Ammon's horn (tissue), 1 donor: ENCODE measurements around the gene WWC2.
"Not testable (repeated sequence)": the region's sequence is repeated elsewhere in the genome, so short reads cannot be mapped to it uniquely, and the experiment has no call there.

ENCODE experiments used
- DNase-seq: peaks from one replicate; pipeline ENCODE4 v3.0.0-alpha.2; 2016; ENCODE audit warnings: low spot score

Gene WWC2

GRCh38 chr4:183299464-183299863 lies 200.4 kb downstream of the WWC2 start:
- no peak for DNase-seq

GRCh38 chr4:183300070-183300469 lies 201.0 kb downstream of the WWC2 start:
- DNase-seq, result no peak

DNA sequence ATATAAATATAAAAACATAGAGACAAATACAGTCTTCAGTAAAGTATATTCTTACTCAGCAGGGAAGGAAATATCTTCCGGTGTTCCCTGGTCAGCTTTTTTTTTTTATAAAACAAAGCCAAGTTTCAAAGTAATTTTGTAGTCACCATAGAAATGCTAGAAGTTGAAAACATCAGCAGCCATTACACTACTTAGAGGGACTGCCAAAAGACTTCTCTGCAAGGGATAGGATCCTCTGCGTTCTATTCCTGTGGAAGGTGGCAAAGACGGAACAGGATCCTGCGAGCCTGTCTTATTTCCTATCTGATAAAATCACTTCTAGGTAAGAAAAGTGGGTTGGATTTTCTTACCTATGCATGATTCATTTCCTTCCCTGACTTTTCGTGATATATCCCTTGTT lies 201.6 kb downstream of the WWC2 start:
- DNase-seq, result no peak

- no peak for DNase-seq
Measured at GRCh38 chr4:183303301-183303700, 204.2 kb downstream of the WWC2 start.

DNA sequence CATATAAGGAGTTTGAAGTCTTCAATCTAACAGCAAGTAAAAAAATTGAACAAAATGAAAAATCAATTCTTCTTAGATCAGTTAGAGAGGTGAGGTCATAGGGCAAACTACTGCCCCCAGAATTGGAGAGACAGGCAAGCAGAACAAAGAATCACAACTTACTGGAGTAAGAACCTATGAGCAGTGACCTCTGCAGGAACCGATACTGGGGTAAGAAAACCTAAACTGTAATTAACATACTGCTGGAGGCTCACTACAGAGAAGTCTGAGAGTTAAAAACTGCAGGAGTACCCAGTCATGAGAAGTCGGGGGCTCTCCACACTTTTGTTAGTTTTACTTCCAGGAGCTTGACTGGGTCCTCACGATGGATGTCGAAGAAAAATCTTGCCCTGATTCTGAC lies 205.0 kb downstream of the WWC2 start:
- DNase-seq, result no peak

- DNase-seq, result no peak
Measured at GRCh38 chr4:183304538-183304937, 205.5 kb downstream of the WWC2 start.

DNA sequence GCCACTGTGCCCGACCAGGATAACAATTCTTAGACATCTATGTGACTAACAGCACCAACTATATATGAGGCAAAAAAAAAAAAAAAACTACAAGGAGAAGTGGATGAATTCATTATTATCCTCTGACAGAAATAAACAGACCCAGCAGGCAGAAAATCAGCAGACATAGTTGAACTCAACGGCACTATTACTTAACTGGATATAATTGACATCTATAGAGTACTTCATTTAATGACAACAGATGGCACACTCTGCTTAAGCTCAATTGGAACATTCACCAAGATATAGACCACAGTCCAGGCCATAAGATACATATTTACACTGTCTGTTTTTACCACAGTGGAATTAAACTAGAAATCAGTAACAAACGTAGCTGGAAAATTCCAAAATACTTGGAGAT lies 207.8 kb downstream of the WWC2 start:
- no peak for DNase-seq

DNA sequence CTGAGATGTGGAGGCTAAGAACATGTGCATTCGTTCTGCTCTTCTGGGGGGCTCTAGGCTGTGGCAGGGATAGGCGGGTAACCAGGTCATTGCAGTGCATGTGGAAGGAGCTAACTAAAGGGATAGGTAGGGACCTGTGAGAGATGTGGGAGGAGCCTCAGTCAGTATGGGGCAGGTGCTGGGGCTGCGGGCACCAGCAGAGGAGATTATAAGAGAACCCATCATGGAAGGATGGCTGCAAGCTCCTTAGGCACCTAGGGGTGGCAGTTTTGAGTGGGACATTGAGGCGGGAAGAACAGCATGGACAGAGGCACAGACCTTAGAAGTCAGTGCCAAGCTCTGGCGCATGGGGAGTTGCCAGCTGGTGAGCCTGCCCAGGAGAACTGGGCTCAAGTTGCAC lies 213.8 kb downstream of the WWC2 start:
- no peak for DNase-seq

DNA sequence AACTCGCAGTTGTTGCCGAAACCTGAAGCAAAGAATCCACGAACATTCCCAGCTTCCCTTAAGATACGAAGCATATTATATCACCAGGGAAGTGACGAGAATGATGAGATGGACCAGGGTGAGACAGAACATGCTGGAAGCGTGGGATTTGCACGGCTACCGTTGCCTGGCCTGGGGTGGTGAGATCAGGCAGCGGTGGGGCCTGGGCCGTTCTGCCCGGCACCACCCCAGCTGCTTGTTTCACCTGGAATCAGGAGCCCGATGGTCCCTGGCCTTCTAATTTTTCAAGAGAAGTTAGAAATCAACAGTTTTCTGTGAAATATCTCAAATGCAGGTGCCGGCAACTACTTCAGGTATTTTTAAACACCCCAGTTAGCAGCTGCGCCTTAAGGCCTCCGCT lies 215.3 kb downstream of the WWC2 start:
- DNase-seq, result no peak

DNA sequence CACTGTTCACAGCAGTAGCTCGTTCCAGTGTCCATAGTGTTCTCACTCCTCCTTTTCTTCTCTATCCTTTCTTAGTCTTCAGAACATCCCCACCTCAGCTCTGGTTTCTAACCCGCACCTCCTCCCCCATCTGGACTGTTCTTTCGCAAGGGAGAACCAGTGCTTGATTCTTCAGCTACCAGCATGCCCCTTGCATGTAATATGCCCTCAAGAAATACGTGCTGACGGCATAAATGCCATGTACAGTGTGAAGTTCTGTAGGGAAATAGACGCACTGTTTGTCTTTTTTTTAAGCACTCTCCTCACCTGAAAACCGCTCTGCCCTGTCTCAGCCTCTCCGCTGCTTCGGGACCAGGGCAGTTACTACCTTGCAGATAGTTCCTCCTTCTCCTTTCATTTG lies 215.7 kb downstream of the WWC2 start:
- DNase-seq, result no peak

- DNase-seq, result no peak
Measured at GRCh38 chr4:183318656-183319055, 219.6 kb downstream of the WWC2 start.

GRCh38 chr4:183320211-183321059 lies 221.4 kb downstream of the WWC2 start, which contains the start of gene CLDN22:
Gene CLDN22 (minus strand): TSS chr4:183320276. CDS start chr4:183320218, 58 bp downstream.
- no peak for DNase-seq

DNA sequence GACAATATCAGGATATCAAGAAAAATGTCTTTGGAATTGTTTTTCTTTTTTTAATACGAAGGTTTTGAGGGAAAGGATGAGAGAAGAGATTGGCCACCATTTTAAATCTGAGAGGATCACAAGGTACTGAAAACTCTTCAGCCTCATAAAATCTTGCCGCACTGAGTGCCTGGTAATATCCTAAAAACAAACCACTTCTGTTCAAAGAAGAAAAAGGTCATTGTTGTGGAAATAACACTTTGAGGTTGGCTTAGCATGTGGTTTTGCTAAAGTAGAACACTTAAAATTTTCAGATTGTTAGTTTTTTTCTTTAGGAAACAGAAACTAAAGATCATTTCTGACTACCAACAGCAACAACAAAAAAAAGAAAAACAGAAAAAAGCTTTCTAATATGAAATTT lies 222.0 kb downstream of the WWC2 start:
- DNase-seq, result no peak

GRCh38 chr4:183321516-183321915 lies 222.5 kb downstream of the WWC2 start:
- no peak for DNase-seq

- no peak for DNase-seq
Measured at GRCh38 chr4:183322326-183322725, 223.3 kb downstream of the WWC2 start, which contains the start of gene CLDN24. Gene CLDN24 (minus strand): TSS chr4:183322426. CDS start chr4:183322426, 0 bp downstream.

DNA sequence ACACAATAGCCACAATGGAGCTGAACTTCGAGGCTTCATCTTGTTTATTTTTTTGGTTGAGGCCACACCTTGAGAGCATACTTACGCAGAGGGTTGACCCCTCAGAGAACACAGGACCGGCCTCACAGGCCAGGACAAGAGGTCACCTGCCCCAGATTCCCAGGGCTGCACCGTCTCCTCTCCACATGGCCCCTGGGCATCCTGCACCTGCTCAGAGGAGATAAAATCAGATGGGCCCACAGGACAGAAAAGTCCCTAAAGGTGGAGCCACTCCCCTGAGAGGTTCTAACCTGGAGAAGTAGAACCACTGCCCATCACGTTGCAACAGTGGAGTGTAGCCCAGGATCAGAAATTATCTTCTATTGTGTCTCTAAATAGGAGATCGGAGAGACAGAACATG lies 224.2 kb downstream of the WWC2 start:
- no peak for DNase-seq

- DNase-seq, result not testable (repeated sequence)
Measured at GRCh38 chr4:183324056-183324455, 225.0 kb downstream of the WWC2 start.

GRCh38 chr4:183324619-183325018 lies 225.6 kb downstream of the WWC2 start:
- DNase-seq, result no peak

DNA sequence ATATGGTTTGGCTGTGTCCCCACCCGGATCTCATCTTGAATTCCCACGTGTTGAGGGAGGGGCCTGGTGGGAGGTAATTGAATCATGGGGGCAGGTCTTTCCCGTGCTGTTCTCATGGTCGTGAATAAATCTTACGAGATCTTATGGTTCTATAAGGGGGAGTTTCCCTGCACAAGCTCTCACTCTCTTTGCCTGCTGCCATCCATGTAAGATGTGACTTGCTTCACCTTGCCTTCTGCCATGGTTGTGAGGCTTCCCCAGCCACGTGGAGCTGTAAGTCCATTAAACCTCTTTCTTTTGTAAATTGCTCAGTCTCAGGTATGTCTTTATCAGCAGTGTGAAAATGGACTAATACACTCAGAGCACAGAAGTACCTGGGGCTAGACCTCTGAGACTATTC lies 227.3 kb downstream of the WWC2 start:
- DNase-seq, result not testable (repeated sequence)

GRCh38 chr4:183326853-183327252 lies 227.8 kb downstream of the WWC2 start:
- DNase-seq, result no peak

DNA sequence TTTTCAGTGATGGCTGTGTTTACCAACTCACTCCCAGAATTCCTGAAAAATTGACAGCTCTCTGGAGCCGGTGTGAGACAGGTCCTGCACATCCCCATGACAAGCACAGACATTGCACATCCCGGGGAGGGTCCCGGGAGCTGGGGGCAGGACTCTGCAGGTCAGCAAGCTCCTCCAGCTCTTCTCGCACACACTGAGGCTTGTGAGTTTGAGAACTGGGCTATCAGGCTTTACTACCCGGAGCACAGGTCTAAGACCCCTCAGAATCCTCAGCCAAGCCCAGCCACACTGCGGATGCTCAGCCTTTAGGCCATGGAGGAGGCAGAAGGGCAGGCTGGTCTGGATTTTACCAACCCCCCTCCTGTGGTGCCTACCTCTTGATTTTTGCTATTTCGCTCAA lies 228.8 kb downstream of the WWC2 start:
- DNase-seq, result no peak

DNA sequence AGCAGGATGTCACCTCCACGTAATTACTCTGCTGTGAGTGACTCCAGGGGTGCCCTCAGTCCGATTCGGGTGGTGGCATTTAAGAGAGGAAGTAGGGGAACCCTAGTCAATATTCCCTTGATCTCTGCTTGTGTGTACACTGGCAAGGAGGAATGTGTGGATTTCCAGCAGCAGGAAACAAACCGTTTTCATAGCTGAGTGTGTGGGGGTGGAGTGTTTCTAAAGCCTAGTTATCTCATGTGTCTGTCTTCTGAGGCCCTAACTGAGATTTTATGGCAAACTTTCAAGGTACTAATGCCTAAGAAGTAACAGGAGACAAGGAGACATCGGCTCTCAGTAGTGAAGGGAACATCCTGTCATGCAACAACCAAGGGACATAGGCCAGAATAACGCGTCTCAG lies 229.8 kb downstream of the WWC2 start:
- no peak for DNase-seq

DNA sequence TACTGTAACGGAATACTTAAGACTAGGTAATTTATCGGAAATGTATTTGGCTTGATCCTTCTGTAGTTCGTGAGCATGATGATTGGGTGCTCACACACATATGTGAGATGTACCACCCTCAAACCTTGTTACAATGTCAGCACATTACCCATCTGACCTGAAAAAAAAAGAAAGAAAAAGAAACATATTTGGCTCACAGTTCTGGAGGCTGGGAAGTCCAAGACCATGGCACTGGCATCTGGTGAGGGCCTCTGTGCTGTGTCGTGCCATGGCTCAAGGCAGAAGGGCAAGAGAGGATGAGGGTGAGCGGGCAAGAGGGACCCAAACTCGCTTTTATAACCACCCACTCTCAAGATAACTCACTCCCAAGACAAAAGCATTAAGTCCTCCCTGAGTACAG lies 230.2 kb downstream of the WWC2 start:
- DNase-seq, result no peak
